Ovary (tissue), 3 donors: ENCODE measurements around the gene CCNL1.

Experiments used
- CTCF ChIP-seq, 3 donors: fragments of 450-650 bp in 2 of 3; fragments of 200-600 bp in 1 of 3; IDR thresholded peaks; one replicate each; pipeline versions ENCODE4 v1.5.1 to v1.8.0; 2016 to 2022; ENCODE audit warnings: antibody characterized with exemption in 3 of 3, mild to moderate bottlenecking in 1 of 3
- EP300 ChIP-seq: sonication (generic); formaldehyde crosslinking; IDR thresholded peaks from one replicate; pipeline ENCODE4 v1.6.1; 2017; ENCODE audit warnings: antibody characterized with exemption
- POLR2A ChIP-seq: fragments of 450-650 bp; IDR thresholded peaks from one replicate; pipeline ENCODE4 v1.6.1; 2017; ENCODE audit warnings: antibody characterized with exemption, mild to moderate bottlenecking, moderate library complexity
- donor health status: DM: no; HTN: no; CAD: no.

GRCh38 chr3:157103280-157103679, 56.7 kb downstream of the CCNL1 start:
- TF ChIP-seq CTCF (IDR thresholded peaks at IDR 0.05) (no peak), POLR2A (no peak), EP300 (no peak)
